Stimulated activated CD8-positive, alpha-beta memory T cell treated with anti-CD3 and anti-CD28 coated beads, Interleukin-7, amount 100 ng/mL, for 24 hours (primary cell): ENCODE results near the gene EML6.
"Not testable (repeated sequence)": the region's sequence is repeated elsewhere in the genome, so short reads cannot be mapped to it uniquely, and the experiment has no call there.

Experiments used
- DNase-seq: peaks from one replicate; pipeline ENCODE4 v3.0.0-alpha.2; 2020; ENCODE audit warnings: low read depth

The EML6 gene

GRCh38 chr2:54723131-54723995 is at the start of gene EML6:
Gene EML6 (plus strand): TSS chr2:54723662. CDS start chr2:54725062, 1,400 bp downstream.
- peak; percentile 97 for DNase-seq

DNA sequence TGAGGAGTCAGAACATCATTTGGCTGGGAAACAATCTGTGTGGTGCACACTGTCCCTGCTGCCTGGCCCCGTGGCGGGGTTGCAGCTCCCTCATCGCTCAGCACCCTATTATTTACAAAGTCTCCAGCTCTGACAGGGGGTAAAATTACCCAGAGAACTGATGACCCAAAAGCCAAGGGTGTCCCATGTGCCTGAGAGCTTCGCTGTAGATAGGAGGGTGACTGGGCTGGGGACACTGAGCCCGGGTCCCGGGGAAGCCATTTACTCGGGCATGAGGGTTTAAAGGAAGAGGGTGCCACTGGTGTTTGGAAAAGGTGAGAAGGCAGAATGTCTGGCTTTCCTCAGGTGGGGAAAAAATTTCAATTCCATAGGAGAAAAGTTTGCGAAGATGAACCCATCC is 48.2 kb upstream of the EML6 start:
- DNase-seq: no peak

- no peak for DNase-seq
These were observed 47.7 kb upstream of the EML6 start for GRCh38 chr2:54675738-54676137.

DNA sequence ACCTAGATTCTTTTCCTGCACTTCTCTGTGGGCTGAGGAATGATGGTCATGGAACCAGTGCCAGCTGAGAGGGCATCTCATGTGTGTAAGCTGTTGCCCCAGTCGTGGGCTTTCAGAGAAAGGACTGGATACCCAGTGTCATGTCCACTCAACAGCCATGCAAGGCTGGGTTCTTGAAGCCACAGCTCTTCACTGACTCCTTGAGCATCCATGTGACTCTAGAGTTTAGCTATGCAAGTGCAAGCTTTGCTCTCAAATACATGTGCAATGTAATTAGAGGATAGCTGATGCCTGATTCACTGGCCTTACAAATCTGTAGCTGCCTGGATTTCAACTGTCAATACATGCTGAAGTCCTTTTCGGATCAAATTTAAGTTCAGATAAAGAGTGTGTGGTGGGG is 46.8 kb upstream of the EML6 start:
- DNase-seq: no peak

DNA sequence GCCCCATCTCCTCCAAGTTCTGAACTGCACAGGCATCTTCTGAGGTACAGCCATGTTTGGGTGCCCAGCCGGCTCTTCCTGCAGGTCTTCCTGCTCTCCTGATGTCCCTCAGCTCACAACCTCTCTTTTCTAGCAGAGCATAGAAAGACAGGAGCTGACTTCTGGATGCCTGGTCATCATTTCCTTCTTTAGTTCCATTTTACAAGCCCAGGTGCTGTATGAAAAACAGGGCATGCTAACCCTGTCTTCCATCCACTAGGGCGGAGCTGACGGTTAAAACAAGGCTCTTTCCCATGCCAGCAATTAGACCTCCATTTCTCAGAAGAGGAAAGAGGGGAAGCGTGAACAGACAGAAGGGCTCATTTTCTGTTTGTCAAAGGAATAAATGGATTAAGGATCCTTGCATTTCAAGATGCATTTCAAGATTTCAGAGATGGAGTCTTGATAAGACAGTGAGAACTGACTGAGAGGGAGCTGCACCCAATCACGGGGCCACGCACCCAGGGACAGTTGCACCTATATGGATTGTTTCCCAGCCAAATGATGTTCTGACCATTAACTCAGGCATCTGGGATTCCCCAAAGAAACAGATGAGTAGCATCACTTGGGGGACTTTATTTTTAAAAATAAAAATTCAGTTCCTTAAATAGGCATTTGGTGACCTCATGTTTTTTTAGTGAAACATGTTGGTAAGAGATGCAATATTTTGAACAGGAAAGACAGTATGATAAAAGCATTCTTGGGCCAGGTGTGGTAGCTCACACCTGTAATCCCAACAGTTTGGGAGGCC is 45.8 kb upstream of the EML6 start:
- no peak for DNase-seq

GRCh38 chr2:54678719-54679118 is 44.7 kb upstream of the EML6 start:
- no peak for DNase-seq

GRCh38 chr2:54680397-54681041 is 42.9 kb upstream of the EML6 start:
- no peak for DNase-seq

- no peak for DNase-seq
These were observed 42.0 kb upstream of the EML6 start for GRCh38 chr2:54681416-54681815.

DNA sequence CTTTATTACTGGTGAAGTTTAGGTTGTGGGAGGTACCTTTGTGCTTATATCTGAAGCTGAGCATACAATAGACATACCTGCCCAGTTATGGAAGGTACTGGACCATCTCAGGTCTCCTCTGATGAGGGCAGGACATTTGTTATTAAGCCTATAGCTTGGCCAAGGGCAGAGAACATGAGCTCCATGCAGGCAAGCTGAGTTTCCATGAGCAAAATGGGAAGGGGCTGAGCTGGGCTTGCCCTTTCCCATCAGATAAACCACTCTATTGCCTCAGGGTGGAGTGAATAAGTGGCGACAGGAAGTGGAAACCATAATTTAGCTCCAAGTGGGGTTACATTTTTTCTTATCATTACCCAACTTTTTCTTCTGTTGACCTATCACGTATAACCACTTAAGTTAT is 39.9 kb upstream of the EML6 start:
- no peak for DNase-seq

GRCh38 chr2:54685263-54685775 is 38.1 kb upstream of the EML6 start:
- DNase-seq: no peak

DNA sequence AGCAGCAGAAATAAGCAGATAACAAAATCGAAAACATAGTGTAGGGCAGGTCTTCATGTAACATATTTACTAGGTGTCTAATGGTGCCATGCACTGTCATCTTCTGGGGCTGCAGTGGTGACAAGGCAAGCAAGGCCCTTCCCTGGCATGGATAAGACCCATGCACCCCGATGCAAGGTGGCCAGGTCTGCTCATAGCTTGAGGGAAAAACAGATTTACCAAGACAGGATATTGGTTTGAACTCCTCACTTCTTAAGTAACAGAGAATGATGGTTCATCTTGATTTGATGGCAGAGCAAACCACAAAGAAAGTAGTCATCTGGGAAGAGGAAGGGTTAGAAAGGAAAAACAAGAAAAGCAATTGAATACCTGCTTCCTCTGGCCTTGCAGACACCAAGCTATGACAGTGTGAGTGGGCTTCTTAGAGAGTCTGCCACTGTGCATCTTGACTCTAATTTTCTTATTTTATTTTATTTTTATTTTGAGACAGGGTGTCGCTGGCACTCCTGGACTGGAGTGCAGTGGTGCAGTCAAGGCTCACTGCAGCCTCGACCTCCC is 35.8 kb upstream of the EML6 start:
- no peak for DNase-seq

DNA sequence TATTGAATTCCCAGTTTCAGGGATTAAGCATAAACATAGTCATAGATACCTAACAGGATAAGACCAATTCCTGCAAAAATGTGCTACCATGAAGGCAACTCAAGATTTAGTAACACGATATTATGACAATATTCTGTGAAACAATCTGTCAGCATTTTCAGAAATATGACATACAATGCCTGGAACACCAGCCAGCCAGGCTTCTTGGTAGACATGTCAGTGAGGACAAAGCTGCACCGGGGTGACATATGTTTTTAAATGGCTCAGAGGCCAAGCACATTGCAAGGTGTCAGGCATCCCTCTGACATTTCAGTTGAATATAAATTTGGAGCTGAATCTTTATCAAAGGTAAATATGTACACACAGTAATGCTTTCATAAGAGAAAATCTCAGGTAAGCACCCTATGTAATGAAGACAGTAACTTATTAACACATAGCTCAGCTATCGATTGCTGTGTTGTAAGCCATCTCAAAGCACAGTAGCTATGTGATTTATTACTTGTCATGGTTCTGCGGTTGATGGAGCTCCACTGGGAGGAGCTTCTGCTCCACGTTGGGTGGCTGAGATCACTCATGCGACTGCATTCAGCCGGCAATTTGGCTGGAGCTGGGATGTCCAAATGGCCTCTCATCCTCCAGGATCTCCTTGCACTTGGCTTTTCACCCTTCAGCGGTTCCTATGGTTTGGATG is 31.9 kb upstream of the EML6 start:
- DNase-seq: no peak

GRCh38 chr2:54692556-54692955 is 30.9 kb upstream of the EML6 start:
- DNase-seq: no peak

- no peak for DNase-seq
These were observed 28.1 kb upstream of the EML6 start for GRCh38 chr2:54695378-54695777.

DNA sequence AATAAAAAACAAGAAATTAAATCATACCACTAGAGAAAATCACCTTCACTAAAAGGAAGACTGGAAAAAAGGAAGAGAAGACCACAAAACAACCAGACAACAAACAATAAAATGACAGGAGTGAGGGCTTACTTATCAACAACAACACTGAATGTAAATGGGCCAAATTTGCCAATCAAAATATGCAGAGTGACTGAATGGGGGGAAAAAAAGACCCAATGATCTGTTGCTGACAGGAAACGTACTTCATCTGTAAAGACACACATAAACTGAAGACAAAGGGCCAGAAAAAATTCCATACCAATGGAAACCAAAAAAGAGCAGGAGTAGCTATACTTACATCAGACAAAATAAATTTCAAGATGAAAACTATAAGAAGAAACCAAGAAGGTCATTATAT is 25.5 kb upstream of the EML6 start:
- no peak for DNase-seq

GRCh38 chr2:54698926-54699325 is 24.5 kb upstream of the EML6 start:
- DNase-seq: not testable (repeated sequence)

DNA sequence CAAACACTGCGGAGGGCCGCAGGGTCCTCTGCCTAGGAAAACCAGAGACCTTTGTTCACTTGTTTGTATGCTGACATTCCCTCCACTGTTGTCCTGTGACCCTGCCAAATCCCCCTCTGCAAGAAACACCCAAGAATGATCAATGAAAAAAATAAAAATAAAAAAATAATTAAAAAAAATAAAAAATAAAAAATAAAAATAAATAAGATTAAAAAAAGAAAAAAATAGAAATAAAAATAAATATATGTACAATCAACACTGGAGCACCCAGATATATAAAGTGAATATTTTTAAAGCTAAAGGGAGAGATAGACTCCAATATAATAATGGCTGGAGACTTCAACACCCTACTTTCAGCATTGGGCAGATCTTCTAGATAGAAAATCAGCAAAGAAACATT is 23.8 kb upstream of the EML6 start:
- no peak for DNase-seq

- DNase-seq: no peak
These were observed 22.4 kb upstream of the EML6 start for GRCh38 chr2:54701029-54701428.

DNA sequence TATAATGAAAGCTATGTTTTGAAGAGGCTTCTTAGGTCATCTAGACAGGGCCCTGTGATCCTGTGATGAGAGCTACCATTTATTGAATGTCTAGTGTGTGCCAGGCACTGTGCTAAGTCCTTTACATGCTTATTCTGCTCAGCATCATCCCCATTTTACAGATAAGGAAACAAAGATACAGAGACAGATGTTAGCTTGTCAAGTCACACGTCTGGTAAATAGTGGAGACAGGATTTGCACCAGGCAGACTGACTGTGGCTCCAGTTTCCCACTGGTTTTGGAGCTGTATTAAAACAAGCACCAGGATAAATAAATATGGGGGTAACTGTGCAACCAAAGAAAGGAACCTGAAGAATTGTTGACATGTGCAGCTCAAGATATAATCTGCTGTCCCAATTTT is 19.2 kb upstream of the EML6 start:
- DNase-seq: no peak

GRCh38 chr2:54704688-54705605 is 18.5 kb upstream of the EML6 start:
- no peak for DNase-seq

GRCh38 chr2:54706622-54707021 is 16.8 kb upstream of the EML6 start:
- DNase-seq: no peak
